ENCODE results near the gene BMP5.

BMP5 gene

GRCh38 chr6:55798571-55798970, 76.8 kb downstream of the BMP5 start:
- DNase-seq: no peak

GRCh38 chr6:55794136-55794812, 81.1 kb downstream of the BMP5 start:
- no peak for DNase-seq

GRCh38 chr6:55785273-55785672, 90.1 kb downstream of the BMP5 start:
- no peak for DNase-seq

- no peak for DNase-seq
Observed at GRCh38 chr6:55782275-55782674, 93.1 kb downstream of the BMP5 start.

GRCh38 chr6:55778705-55779104, 96.7 kb downstream of the BMP5 start:
- no peak for DNase-seq

GRCh38 chr6:55777469-55777868, 97.9 kb downstream of the BMP5 start:
- no peak for DNase-seq

- no peak for DNase-seq
Observed at GRCh38 chr6:55776113-55776512, 99.3 kb downstream of the BMP5 start.

- no peak for DNase-seq
Observed at GRCh38 chr6:55775029-55775318, 100.4 kb downstream of the BMP5 start.

- DNase-seq: no peak
Observed at GRCh38 chr6:55774286-55775028, 100.9 kb downstream of the BMP5 start.

GRCh38 chr6:55773620-55774216, 101.7 kb downstream of the BMP5 start:
- no peak for DNase-seq

GRCh38 chr6:55772730-55773129, 102.7 kb downstream of the BMP5 start:
- DNase-seq: no peak

- no peak for DNase-seq
Observed at GRCh38 chr6:55759536-55759935, 115.9 kb downstream of the BMP5 start.

GRCh38 chr6:55758156-55758937, 117.0 kb downstream of the BMP5 start:
- DNase-seq: no peak

GRCh38 chr6:55756531-55757031, 118.8 kb downstream of the BMP5 start:
- DNase-seq: no peak

- no peak for DNase-seq
Observed at GRCh38 chr6:55748880-55749279, 126.5 kb downstream of the BMP5 start.

- no peak for DNase-seq
Observed at GRCh38 chr6:55746473-55746872, 128.9 kb downstream of the BMP5 start.

GRCh38 chr6:55734256-55734655, 141.1 kb downstream of the BMP5 start:
- DNase-seq: no peak

- no peak for DNase-seq
Observed at GRCh38 chr6:55729665-55730064, 145.7 kb downstream of the BMP5 start.

GRCh38 chr6:55726144-55726543, 149.2 kb downstream of the BMP5 start:
- no peak for DNase-seq

GRCh38 chr6:55714831-55715230, 160.6 kb downstream of the BMP5 start:
- DNase-seq: no peak

GRCh38 chr6:55713436-55713835, 162.0 kb downstream of the BMP5 start:
- no peak for DNase-seq

GRCh38 chr6:55708711-55709110, 166.7 kb downstream of the BMP5 start:
- no peak for DNase-seq

All from right forelimb (tissue), 1 donor.